DND-41 (cell line): ENCODE data around the gene PAM16.

Source experiments
- ATAC-seq: fragments of 200-7000 bp; cut with Tn5 transposase; 3 replicates; pipeline ENCODE4 v1.9.1; 2021; ENCODE audit warnings: low read depth; ENCODE audit not compliant: insufficient read depth
- DNase-seq: peaks from one replicate; pipeline ENCODE4 v3.0.0-alpha.2; 2020
- H2AFZ ChIP-seq: 2 replicates; pipeline ENCODE4 v1.6.0; 2012; ENCODE audit warnings: low read depth, low read length
- H3K27ac ChIP-seq: 2 replicates; pipeline ENCODE4 v1.5.1; 2012; ENCODE audit warnings: low read length, inconsistent platforms
- H3K27me3 ChIP-seq: fragments of 200-600 bp; sonication (generic); 2 replicates; pipeline ENCODE4 v1.6.0; 2012; ENCODE audit warnings: low read length, mild to moderate bottlenecking, inconsistent platforms; ENCODE audit not compliant: insufficient read depth, poor library complexity
- H3K36me3 ChIP-seq: 2 replicates; pipeline ENCODE4 v1.5.1; 2012; ENCODE audit warnings: low read length, inconsistent platforms; ENCODE audit not compliant: insufficient read depth
- H3K4me1 ChIP-seq: 2 replicates; pipeline ENCODE4 v1.5.1; 2012; ENCODE audit warnings: mild to moderate bottlenecking, low read length; ENCODE audit not compliant: insufficient read depth
- H3K4me2 ChIP-seq: 2 replicates; pipeline ENCODE4 v1.6.0; 2012; ENCODE audit warnings: mild to moderate bottlenecking, moderate library complexity, low read length, inconsistent platforms; ENCODE audit not compliant: insufficient read depth
- H3K4me3 ChIP-seq, 2 experiments: fragments of 200-600 bp in 1 of 2; shearing (Covaris generic) in 1 of 2; 2 replicates each; pipeline ENCODE4 v1.5.1; 2012 to 2016; ENCODE audit warnings: inconsistent platforms in 2 of 2, low read length in 2 of 2, mild to moderate bottlenecking in 2 of 2, low read depth in 1 of 2, moderate library complexity in 1 of 2
- H3K79me2 ChIP-seq: 2 replicates; pipeline ENCODE4 v1.6.0; 2012; ENCODE audit warnings: low read length, inconsistent platforms; ENCODE audit not compliant: insufficient read depth
- H3K9ac ChIP-seq: 2 replicates; pipeline ENCODE4 v1.6.0; 2012; ENCODE audit warnings: low read depth, mild to moderate bottlenecking, inconsistent platforms, low read length, moderate library complexity
- H3K9me3 ChIP-seq: 2 replicates; pipeline ENCODE4 v1.5.1; 2012; ENCODE audit warnings: low read length, moderate library complexity, mild to moderate bottlenecking, inconsistent platforms; ENCODE audit not compliant: insufficient read depth, severe bottlenecking
- H4K20me1 ChIP-seq: 2 replicates; pipeline ENCODE4 v1.6.0; 2012; ENCODE audit warnings: low read length; ENCODE audit not compliant: insufficient read depth
- CTCF ChIP-seq: IDR thresholded peaks from 2 replicates; pipeline ENCODE4 v1.5.1; 2012; ENCODE audit warnings: borderline replicate concordance, low read length, moderate library complexity, mild to moderate bottlenecking; ENCODE audit not compliant: poor library complexity, severe bottlenecking; ENCODE audit errors: extremely low read depth
- EZH2 ChIP-seq: IDR thresholded peaks from 3 replicates; pipeline ENCODE4 v1.6.1; 2012; ENCODE audit warnings: borderline replicate concordance, low read depth, mild to moderate bottlenecking, moderate library complexity, low read length, inconsistent platforms; ENCODE audit not compliant: severe bottlenecking

PAM16 gene

GRCh38 chr16:4301968-4302367 lies 49.2 kb downstream of the PAM16 start:
- peaks cover 20% of the 10 kb centered on the region for H3K36me3 ChIP-seq
- H3K4me3 ChIP-seq = no peak overlapping the region
- H3K4me1 ChIP-seq = peaks cover 14% of the 10 kb centered on the region
- H3K27ac ChIP-seq = no peak overlapping the region
- ATAC-seq = no peak
- no peaks in the 10 kb centered on the region for H3K27me3 ChIP-seq
- no peak overlapping the region for H3K9ac ChIP-seq
- TF ChIP-seq EZH2 = no peak
- TF ChIP-seq CTCF = no peak
- peaks cover 9% of the 10 kb centered on the region for H4K20me1 ChIP-seq
- H2AFZ ChIP-seq = no peak overlapping the region
- no peaks in the 10 kb centered on the region for H3K9me3 ChIP-seq
- H3K4me2 ChIP-seq = no peak overlapping the region
- H3K79me2 ChIP-seq = peaks cover 15% of the 10 kb centered on the region
- DNase-seq = no peak

GRCh38 chr16:4301177-4301576 lies 49.9 kb downstream of the PAM16 start:
- Histone ChIP-seq H3K27ac (no peak overlapping the region), H2AFZ (no peak overlapping the region), H3K27me3 (no peaks in the 10 kb centered on the region), H3K36me3 (peaks cover 17% of the 10 kb centered on the region), H3K4me1 (peaks cover 6% of the 10 kb centered on the region), H3K9me3 (no peaks in the 10 kb centered on the region), H3K79me2 (peaks cover 7% of the 10 kb centered on the region; the same call in 1 of the 2 replicates), H3K4me3 (no peak overlapping the region), H3K4me2 (no peak overlapping the region), H3K9ac (no peak overlapping the region), H4K20me1 (peaks cover 8% of the 10 kb centered on the region)
- no peak for DNase-seq
- ATAC-seq = no peak
- TF ChIP-seq EZH2 (no peak), CTCF (no peak)

- TF ChIP-seq EZH2 (no peak), CTCF (no peak)
- no peaks in the 10 kb centered on the region for H3K9me3 ChIP-seq
- DNase-seq = no peak
- peaks cover 8% of the 10 kb centered on the region; the same call in 1 of the 2 replicates for H3K36me3 ChIP-seq
- no peak for ATAC-seq
- H3K4me3 ChIP-seq = no peak overlapping the region
- H3K79me2 ChIP-seq = no peaks in the 10 kb centered on the region
- H3K27me3 ChIP-seq = no peaks in the 10 kb centered on the region
- H2AFZ ChIP-seq = no peak overlapping the region
- no peak overlapping the region for H3K4me2 ChIP-seq
- peaks cover 3% of the 10 kb centered on the region; the same call in 1 of the 2 replicates for H4K20me1 ChIP-seq
- no peak overlapping the region for H3K27ac ChIP-seq
- no peak overlapping the region for H3K9ac ChIP-seq
- H3K4me1 ChIP-seq = no peaks in the 10 kb centered on the region
Observed at GRCh38 chr16:4298761-4299522, 52.2 kb downstream of the PAM16 start.
